A673 (cell line): Measurements from ENCODE around the gene CASZ1. TPM values are rescaled to one million over a fixed set of nuclear protein-coding genes. Genes with fewer than 3 reads are reported as not detected.
A peak's percentile ranks its signal among the peaks of the same experiment; 100 is the strongest.

ENCODE experiments used
- BruUV-seq: library from RNA; stranded (reverse); fragments of 400-500 nt; replicated peaks from 2 replicates; lab custom pipeline; 2021; lab: Mats Ljungman, UMichigan
- CTCF ChIA-PET: fragments of 300-600 bp; sonication (Branson Sonifier 250); formaldehyde crosslinking; loops from one replicate; lab custom pipeline; 2022; ENCODE audit warnings: antibody characterized with exemption; lab: Charles Lee
- POLR2A ChIA-PET: fragments of 300-600 bp; sonication (Branson Sonifier 250); formaldehyde crosslinking; loops from one replicate; lab custom pipeline; 2022; ENCODE audit warnings: antibody characterized with exemption; ENCODE audit not compliant: low non-redundant PET; lab: Charles Lee
- DNase-seq: peaks from one replicate; pipeline ENCODE4 v3.0.0-alpha.2; 2015; ENCODE audit warnings: low spot score
- H3K27ac ChIP-seq: fragments of 200-600 bp; sonication (generic); 2 replicates; pipeline ENCODE4 v1.5.1; 2016; ENCODE audit warnings: mixed run types, low read depth, mild to moderate bottlenecking, mixed read lengths, antibody characterized with exemption, low read length; ENCODE audit not compliant: poor library complexity, severe bottlenecking
- H3K27me3 ChIP-seq: fragments of 200-600 bp; sonication (generic); replicated peaks from 2 replicates; pipeline ENCODE4 v1.6.1; 2017; ENCODE audit warnings: mixed run types, low read depth, mild to moderate bottlenecking, mixed read lengths, antibody characterized with exemption, low read length; ENCODE audit not compliant: insufficient read depth, poor library complexity
- H3K36me3 ChIP-seq: fragments of 200-600 bp; sonication (generic); 2 replicates; pipeline ENCODE4 v1.6.1; 2016; ENCODE audit warnings: mixed run types, mild to moderate bottlenecking, mixed read lengths, antibody characterized with exemption, low read length; ENCODE audit not compliant: insufficient read depth, poor library complexity, severe bottlenecking
- H3K4me1 ChIP-seq: fragments of 200-600 bp; sonication (generic); 2 replicates; pipeline ENCODE4 v1.6.1; 2017; ENCODE audit warnings: mixed run types, mild to moderate bottlenecking, mixed read lengths, antibody characterized with exemption, low read length; ENCODE audit not compliant: insufficient read depth, poor library complexity, severe bottlenecking
- H3K4me3 ChIP-seq: fragments of 200-600 bp; sonication (generic); 2 replicates; pipeline ENCODE4 v1.5.1; 2016; ENCODE audit warnings: low read depth, mixed run types, mild to moderate bottlenecking, mixed read lengths, low read length; ENCODE audit not compliant: poor library complexity, severe bottlenecking
- H3K9me3 ChIP-seq: fragments of 200-600 bp; sonication (generic); 2 replicates; pipeline ENCODE4 v1.6.1; 2016; ENCODE audit warnings: mixed run types, low read depth, mild to moderate bottlenecking, mixed read lengths, antibody characterized with exemption, low read length; ENCODE audit not compliant: poor library complexity, severe bottlenecking
- EZH2 ChIP-seq: fragments of 200-600 bp; sonication (generic); IDR thresholded peaks from 2 replicates; pipeline ENCODE4 v1.6.1; 2017; ENCODE audit warnings: borderline replicate concordance, low read depth, mild to moderate bottlenecking, mixed read lengths, antibody characterized with exemption, low read length; ENCODE audit not compliant: poor library complexity, severe bottlenecking
- intact Hi-C: fragments of 100-400 bp; cut with micrococcal nuclease; formaldehyde crosslinking; loops from one replicate; pipeline ENCODE4 v1.10.0; 2022; ENCODE audit not compliant: unreplicated experiment
- total RNA-seq: library from RNA; stranded (reverse); gene quantifications from 2 replicates; pipeline ENCODE4 v1.2.3, GENCODE V29; 2021
- TF ChIP-seq, protein P1 (sequence below): fragments of 300-800, 200-600 bp; sonication (generic); conservative IDR thresholded peaks from 2 replicates; pipeline ENCODE4 v1.5.1; 2017; ENCODE audit warnings: low read depth, mild to moderate bottlenecking, antibody characterized with exemption, low read length, moderate library complexity, mixed read lengths

The CASZ1 gene
- total RNA-seq, 1 experiment from 2014 or later = 1.9 TPM

DNA sequence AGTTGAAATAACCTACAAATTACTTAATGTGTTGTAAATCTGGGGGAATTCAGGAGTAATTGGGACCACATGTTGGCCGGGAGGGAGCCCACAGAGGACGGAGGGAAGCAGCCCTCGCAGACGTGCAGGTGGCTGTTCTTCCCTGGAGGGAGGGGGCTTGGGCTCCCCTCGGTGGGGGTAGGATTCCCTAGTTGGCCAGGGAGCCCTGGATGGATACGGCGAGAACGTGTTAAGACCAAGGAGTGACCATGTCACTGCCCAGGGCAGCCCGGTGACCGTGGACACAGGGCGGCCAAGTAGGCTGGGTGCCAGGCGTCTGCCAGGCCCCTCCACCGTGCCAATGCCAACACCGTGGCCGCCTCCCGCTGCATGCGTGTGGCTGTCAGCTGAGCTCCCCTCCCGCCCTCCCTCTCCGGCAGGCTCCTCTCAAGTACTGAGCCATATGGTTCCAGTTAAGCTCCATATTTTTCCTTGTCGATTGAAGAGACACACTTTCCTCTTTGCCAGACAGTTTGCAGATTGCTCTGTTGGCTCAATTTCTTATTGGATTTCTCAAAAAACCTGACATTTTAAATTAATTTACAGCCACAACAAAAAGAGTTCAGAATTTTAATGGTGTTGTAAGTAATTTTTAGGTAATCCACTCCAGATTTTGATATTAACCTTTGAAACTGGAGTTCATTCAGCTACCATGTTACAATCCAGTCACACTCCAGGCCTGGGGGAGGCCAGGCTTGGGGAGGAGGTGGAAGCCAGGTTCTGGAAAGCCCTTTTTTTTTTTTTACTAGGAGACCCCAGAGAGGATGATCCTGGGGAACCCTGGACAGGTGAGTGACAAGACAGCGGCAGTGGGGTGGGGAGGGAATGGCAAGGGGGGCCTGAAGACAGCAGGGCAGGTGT, 71.2 kb downstream of the CASZ1 start:
- peak; percentile 82 for DNase-seq
- peak overlapping the region; percentile 38 for H3K27ac ChIP-seq
- no peak overlapping the region for H3K4me3 ChIP-seq
- H3K4me1 ChIP-seq = peaks cover 20% of the 10 kb centered on the region
- TF ChIP-seq, protein P1, sequence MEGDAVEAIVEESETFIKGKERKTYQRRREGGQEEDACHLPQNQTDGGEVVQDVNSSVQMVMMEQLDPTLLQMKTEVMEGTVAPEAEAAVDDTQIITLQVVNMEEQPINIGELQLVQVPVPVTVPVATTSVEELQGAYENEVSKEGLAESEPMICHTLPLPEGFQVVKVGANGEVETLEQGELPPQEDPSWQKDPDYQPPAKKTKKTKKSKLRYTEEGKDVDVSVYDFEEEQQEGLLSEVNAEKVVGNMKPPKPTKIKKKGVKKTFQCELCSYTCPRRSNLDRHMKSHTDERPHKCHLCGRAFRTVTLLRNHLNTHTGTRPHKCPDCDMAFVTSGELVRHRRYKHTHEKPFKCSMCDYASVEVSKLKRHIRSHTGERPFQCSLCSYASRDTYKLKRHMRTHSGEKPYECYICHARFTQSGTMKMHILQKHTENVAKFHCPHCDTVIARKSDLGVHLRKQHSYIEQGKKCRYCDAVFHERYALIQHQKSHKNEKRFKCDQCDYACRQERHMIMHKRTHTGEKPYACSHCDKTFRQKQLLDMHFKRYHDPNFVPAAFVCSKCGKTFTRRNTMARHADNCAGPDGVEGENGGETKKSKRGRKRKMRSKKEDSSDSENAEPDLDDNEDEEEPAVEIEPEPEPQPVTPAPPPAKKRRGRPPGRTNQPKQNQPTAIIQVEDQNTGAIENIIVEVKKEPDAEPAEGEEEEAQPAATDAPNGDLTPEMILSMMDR = no peak
- no peak for TF ChIP-seq EZH2
- H3K9me3 ChIP-seq = no peaks in the 10 kb centered on the region
- BruUV-seq = no TSS peak
- ChIA-PET POLR2A (no interaction called here), CTCF (no interaction called here)
- no peaks in the 10 kb centered on the region for H3K27me3 ChIP-seq
- intact Hi-C loops = no loop called here
- H3K36me3 ChIP-seq = no peaks in the 10 kb centered on the region

DNA sequence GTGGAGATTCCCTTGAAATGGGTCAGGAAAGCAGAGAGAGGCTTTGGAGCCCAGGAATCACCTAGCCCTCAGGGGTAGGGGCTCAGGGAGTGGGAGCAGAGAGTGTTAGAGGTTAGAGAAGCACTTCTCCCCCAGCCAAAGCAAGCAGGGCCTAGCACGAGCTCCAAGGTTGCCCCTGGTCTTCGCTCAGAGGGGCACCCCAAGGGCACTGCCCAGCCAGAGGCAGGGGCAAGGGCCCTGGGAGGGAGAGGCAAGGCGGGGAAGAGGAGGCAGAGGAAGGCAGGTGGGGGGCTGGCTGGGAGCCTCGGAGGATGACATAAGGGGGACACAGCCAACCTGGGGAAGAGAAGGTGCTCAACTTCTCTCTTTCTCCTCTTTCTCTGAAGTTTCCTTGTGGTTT, 71.9 kb downstream of the CASZ1 start:
- no peak for TF ChIP-seq EZH2
- TF ChIP-seq, protein P1 = no peak
- BruUV-seq = no TSS peak
- no peaks in the 10 kb centered on the region for H3K36me3 ChIP-seq
- intact Hi-C loops = no loop called here
- no peaks in the 10 kb centered on the region for H3K9me3 ChIP-seq
- POLR2A ChIA-PET = no interaction called here
- H3K4me3 ChIP-seq = no peak overlapping the region
- H3K27ac ChIP-seq = no peak overlapping the region
- DNase-seq = no peak
- H3K4me1 ChIP-seq = peaks cover 20% of the 10 kb centered on the region
- CTCF ChIA-PET = no interaction called here
- H3K27me3 ChIP-seq = no peaks in the 10 kb centered on the region

DNA sequence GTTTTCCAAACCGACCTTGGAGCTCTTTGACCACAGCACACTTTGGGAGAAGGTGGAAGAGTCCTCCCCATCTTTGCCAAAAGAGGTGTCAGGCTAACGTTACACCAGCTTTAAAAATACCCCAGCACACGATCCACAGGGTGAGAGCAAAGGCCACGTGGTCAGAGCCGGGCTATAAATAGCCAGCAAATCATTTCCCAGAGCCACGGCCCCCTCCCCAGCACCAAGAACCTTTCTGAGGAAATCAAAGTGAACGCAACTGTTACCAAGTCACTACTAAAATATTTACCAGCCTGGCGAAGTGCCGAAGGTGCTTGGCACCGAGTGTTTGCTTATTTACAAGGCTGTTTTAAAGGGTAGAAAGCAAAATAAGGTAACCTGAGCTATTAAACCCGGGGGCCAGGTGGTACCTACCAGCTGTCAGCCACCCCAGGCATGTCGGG, 72.4 kb downstream of the CASZ1 start:
- CTCF ChIA-PET = no interaction called here
- H3K36me3 ChIP-seq = no peaks in the 10 kb centered on the region
- no peak for TF ChIP-seq EZH2
- TF ChIP-seq, protein P1 = no peak
- no peak for DNase-seq
- H3K27me3 ChIP-seq = no peaks in the 10 kb centered on the region
- H3K27ac ChIP-seq = no peak overlapping the region
- POLR2A ChIA-PET = no interaction called here
- BruUV-seq = no TSS peak
- H3K4me3 ChIP-seq = no peak overlapping the region
- intact Hi-C loops = no loop called here
- no peaks in the 10 kb centered on the region for H3K9me3 ChIP-seq
- H3K4me1 ChIP-seq = peaks cover 20% of the 10 kb centered on the region
